HEK293 (cell line): ENCODE data around the gene SHC4.

ENCODE experiments used
- BCL11B ChIP-seq: fragments of 450-650 bp; formaldehyde crosslinking; IDR thresholded peaks from 2 replicates; pipeline ENCODE4 v1.5.1; 2016; ENCODE audit warnings: low read depth, missing biosample characterization, missing genetic modification characterization
- MEIS1 ChIP-seq: sonication (generic); formaldehyde crosslinking; IDR thresholded peaks from 2 replicates; pipeline ENCODE4 v1.8.1; 2022; ENCODE audit warnings: missing genetic modification reagents, mild to moderate bottlenecking, borderline replicate concordance
- OSR2 ChIP-seq: fragments of 450-650 bp; formaldehyde crosslinking; IDR thresholded peaks from 2 replicates; pipeline ENCODE4 v1.5.1; 2016; ENCODE audit warnings: missing biosample characterization, missing genetic modification characterization
- SCRT1 ChIP-seq: fragments of 450-650 bp; formaldehyde crosslinking; IDR thresholded peaks from 2 replicates; pipeline ENCODE4 v1.5.1; 2016; ENCODE audit warnings: missing biosample characterization, missing genetic modification characterization, borderline replicate concordance
- YY2 ChIP-seq: fragments of 450-650 bp; formaldehyde crosslinking; IDR thresholded peaks from 2 replicates; pipeline ENCODE4 v1.5.1; 2016; ENCODE audit warnings: missing biosample characterization, missing genetic modification characterization
- ZBTB20 ChIP-seq: fragments of 450-650 bp; formaldehyde crosslinking; IDR thresholded peaks from 2 replicates; pipeline ENCODE4 v1.5.1; 2016; ENCODE audit warnings: missing biosample characterization, missing genetic modification characterization
- ZFHX2 ChIP-seq: fragments of 450-650 bp; formaldehyde crosslinking; conservative IDR thresholded peaks from 2 replicates; pipeline ENCODE4 v1.5.1; 2016; ENCODE audit warnings: missing biosample characterization, missing genetic modification characterization
- ZFP41 ChIP-seq: fragments of 450-650 bp; formaldehyde crosslinking; IDR thresholded peaks from 2 replicates; pipeline ENCODE4 v1.5.1; 2016; ENCODE audit warnings: missing biosample characterization, missing genetic modification characterization, borderline replicate concordance
- ZFP69B ChIP-seq: fragments of 450-650 bp; formaldehyde crosslinking; IDR thresholded peaks from 2 replicates; pipeline ENCODE4 v1.5.1; 2016; ENCODE audit warnings: missing biosample characterization, missing genetic modification characterization
- ZNF138 ChIP-seq: fragments of 450-650 bp; formaldehyde crosslinking; IDR thresholded peaks from 2 replicates; pipeline ENCODE4 v1.5.1; 2016; ENCODE audit warnings: missing biosample characterization, missing genetic modification characterization, borderline replicate concordance
- ZNF155 ChIP-seq: fragments of 450-650 bp; formaldehyde crosslinking; IDR thresholded peaks from 2 replicates; pipeline ENCODE4 v1.5.1; 2016; ENCODE audit warnings: missing biosample characterization, missing genetic modification characterization
- ZNF175 ChIP-seq: fragments of 450-650 bp; formaldehyde crosslinking; IDR thresholded peaks from 2 replicates; pipeline ENCODE4 v1.5.1; 2016; ENCODE audit warnings: missing biosample characterization, missing genetic modification characterization
- ZNF202 ChIP-seq: fragments of 450-650 bp; formaldehyde crosslinking; IDR thresholded peaks from 2 replicates; pipeline ENCODE4 v1.5.1; 2016; ENCODE audit warnings: missing biosample characterization, missing genetic modification characterization, borderline replicate concordance
- ZNF211 ChIP-seq: fragments of 450-650 bp; formaldehyde crosslinking; IDR thresholded peaks from 2 replicates; pipeline ENCODE4 v1.5.1; 2016; ENCODE audit warnings: low read depth, missing biosample characterization, missing genetic modification characterization
- ZNF248 ChIP-seq: fragments of 450-650 bp; formaldehyde crosslinking; IDR thresholded peaks from 2 replicates; pipeline ENCODE4 v1.5.1; 2017; ENCODE audit warnings: missing biosample characterization, missing genetic modification characterization
- ZNF266 ChIP-seq: fragments of 450-650 bp; formaldehyde crosslinking; IDR thresholded peaks from 2 replicates; pipeline ENCODE4 v1.5.1; 2016; ENCODE audit warnings: missing biosample characterization, missing genetic modification characterization, low read depth
- ZNF292 ChIP-seq: fragments of 450-650 bp; formaldehyde crosslinking; IDR thresholded peaks from 2 replicates; pipeline ENCODE4 v1.5.1; 2016; ENCODE audit warnings: low read depth, missing biosample characterization, missing genetic modification characterization, borderline replicate concordance
- ZNF324 ChIP-seq: fragments of 450-650 bp; formaldehyde crosslinking; IDR thresholded peaks from 2 replicates; pipeline ENCODE4 v1.5.1; 2016; ENCODE audit warnings: missing biosample characterization, missing genetic modification characterization
- ZNF341 ChIP-seq: fragments of 450-650 bp; formaldehyde crosslinking; IDR thresholded peaks from 2 replicates; pipeline ENCODE4; 2016; ENCODE audit warnings: low read depth, missing biosample characterization, missing genetic modification characterization
- ZNF416 ChIP-seq: fragments of 450-650 bp; formaldehyde crosslinking; IDR thresholded peaks from 2 replicates; pipeline ENCODE4 v1.5.1; 2016; ENCODE audit warnings: missing biosample characterization, missing genetic modification characterization
- ZNF521 ChIP-seq: fragments of 450-650 bp; formaldehyde crosslinking; IDR thresholded peaks from 2 replicates; pipeline ENCODE4 v1.5.1; 2017; ENCODE audit warnings: missing biosample characterization, mild to moderate bottlenecking, missing genetic modification characterization
- ZNF561 ChIP-seq: fragments of 450-650 bp; IDR thresholded peaks from 2 replicates; pipeline ENCODE4 v1.5.1; 2018; ENCODE audit warnings: missing biosample characterization, missing genetic modification characterization, borderline replicate concordance
- ZNF654 ChIP-seq: fragments of 450-650 bp; formaldehyde crosslinking; IDR thresholded peaks from 2 replicates; pipeline ENCODE4 v1.5.1; 2016; ENCODE audit warnings: low read depth, missing biosample characterization, missing genetic modification characterization
- ZNF664 ChIP-seq: fragments of 450-650 bp; formaldehyde crosslinking; IDR thresholded peaks from 2 replicates; pipeline ENCODE4 v1.5.1; 2016; ENCODE audit warnings: missing biosample characterization, missing genetic modification characterization
- ZNF670 ChIP-seq: fragments of 450-650 bp; formaldehyde crosslinking; IDR thresholded peaks from 2 replicates; pipeline ENCODE4 v1.5.1; 2016; ENCODE audit warnings: missing biosample characterization, missing genetic modification characterization, low read depth
- ZNF747 ChIP-seq: fragments of 450-650 bp; formaldehyde crosslinking; IDR thresholded peaks from 2 replicates; pipeline ENCODE4 v1.5.1; 2016; ENCODE audit warnings: missing biosample characterization, missing genetic modification characterization
- ZNF776 ChIP-seq: fragments of 450-650 bp; formaldehyde crosslinking; IDR thresholded peaks from 2 replicates; pipeline ENCODE4 v1.5.0; 2017; ENCODE audit warnings: missing biosample characterization, missing genetic modification characterization, borderline replicate concordance
- TF ChIP-seq, protein P1 (sequence below): fragments of 450-650 bp; formaldehyde crosslinking; IDR thresholded peaks from 2 replicates; pipeline ENCODE4 v1.5.1; 2016; ENCODE audit warnings: missing biosample characterization, missing genetic modification characterization
- TF ChIP-seq, protein P2 (sequence below): fragments of 450-650 bp; formaldehyde crosslinking; IDR thresholded peaks from 2 replicates; pipeline ENCODE4 v1.5.1; 2016; ENCODE audit warnings: missing biosample characterization, missing genetic modification characterization
- TF ChIP-seq, protein P3 (sequence below): fragments of 450-650 bp; formaldehyde crosslinking; IDR thresholded peaks from 2 replicates; pipeline ENCODE4 v1.5.1; 2017; ENCODE audit warnings: missing biosample characterization, mild to moderate bottlenecking, missing genetic modification characterization, moderate library complexity

Gene SHC4

DNA sequence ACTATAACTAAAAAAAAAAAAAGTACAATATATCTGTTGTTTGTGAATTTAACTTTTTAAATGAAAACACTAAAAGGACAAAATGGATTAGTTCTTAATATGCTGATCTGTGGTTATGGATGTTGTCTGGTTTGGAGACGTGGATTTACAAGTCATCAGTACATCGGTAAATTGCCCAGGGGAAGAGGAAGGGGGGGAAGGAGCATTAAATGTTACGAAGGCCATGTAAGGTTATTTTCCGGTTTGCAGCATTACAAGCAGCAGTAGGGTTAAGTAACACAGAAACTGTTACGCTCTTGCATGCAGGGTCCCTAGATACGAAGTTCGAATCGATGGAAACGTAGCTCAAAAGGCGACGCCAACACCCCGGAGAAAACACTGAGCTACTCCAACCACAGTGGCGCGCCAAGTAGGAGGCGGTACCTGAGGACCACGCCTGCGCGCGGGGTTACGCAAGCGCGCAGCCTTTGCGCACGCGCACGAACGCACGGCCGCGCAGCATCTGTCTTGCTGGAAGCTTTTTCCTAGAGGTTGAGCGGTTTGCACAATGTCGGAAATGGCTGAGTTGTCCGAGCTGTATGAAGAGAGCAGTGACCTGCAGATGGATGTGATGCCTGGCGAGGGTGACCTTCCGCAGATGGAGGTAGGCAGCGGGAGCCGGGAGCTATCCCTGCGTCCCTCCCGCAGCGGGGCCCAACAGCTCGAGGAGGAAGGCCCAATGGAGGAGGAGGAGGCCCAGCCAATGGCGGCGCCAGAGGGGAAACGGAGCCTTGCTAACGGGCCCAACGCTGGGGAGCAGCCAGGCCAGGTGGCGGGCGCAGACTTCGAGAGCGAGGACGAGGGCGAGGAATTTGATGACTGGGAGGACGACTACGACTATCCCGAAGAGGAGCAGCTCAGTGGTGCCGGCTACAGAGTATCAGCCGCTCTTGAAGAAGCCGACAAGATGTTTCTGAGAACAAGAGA is 85.8 kb downstream of the SHC4 start, which contains the start of gene EID1 (continued):
- TF ChIP-seq ZNF211 (tag by site-specific recombination) (no peak), ZBTB20 (tag by site-specific recombination) (no peak), ZNF341 (tag by site-specific recombination) (peak; percentile 52; the same call in 1 of the 2 replicates), ZNF266 (no peak), ZFP41 (no peak), ZNF776 (no peak), BCL11B (no peak), SCRT1 (tag by site-specific recombination) (no peak), ZNF138 (tag by site-specific recombination) (no peak), ZNF155 (tag by site-specific recombination) (no peak), ZNF292 (tag by site-specific recombination) (no peak), MEIS1 (CRISPR knock-in tag) (no peak), ZNF521 (tag by site-specific recombination) (no peak), ZFHX2 (tag by site-specific recombination) (no peak), YY2 (tag by site-specific recombination) (peak; percentile 86), ZNF416 (tag by site-specific recombination) (no peak), ZNF664 (no peak), ZNF561 (tag by site-specific recombination) (no peak), OSR2 (tag by site-specific recombination) (peak; percentile 20; the same call in 1 of the 2 replicates), ZNF248 (tag by site-specific recombination) (no peak), ZNF202 (tag by site-specific recombination) (no peak), ZNF324 (tag by site-specific recombination) (no peak), ZFP69B (tag by site-specific recombination) (peak; percentile 37; the same call in 1 of the 2 replicates), ZNF654 (no peak), ZNF175 (tag by site-specific recombination) (no peak), ZNF670 (tag by site-specific recombination) (no peak), ZNF747 (tag by site-specific recombination) (no peak)
- TF ChIP-seq, protein P1, sequence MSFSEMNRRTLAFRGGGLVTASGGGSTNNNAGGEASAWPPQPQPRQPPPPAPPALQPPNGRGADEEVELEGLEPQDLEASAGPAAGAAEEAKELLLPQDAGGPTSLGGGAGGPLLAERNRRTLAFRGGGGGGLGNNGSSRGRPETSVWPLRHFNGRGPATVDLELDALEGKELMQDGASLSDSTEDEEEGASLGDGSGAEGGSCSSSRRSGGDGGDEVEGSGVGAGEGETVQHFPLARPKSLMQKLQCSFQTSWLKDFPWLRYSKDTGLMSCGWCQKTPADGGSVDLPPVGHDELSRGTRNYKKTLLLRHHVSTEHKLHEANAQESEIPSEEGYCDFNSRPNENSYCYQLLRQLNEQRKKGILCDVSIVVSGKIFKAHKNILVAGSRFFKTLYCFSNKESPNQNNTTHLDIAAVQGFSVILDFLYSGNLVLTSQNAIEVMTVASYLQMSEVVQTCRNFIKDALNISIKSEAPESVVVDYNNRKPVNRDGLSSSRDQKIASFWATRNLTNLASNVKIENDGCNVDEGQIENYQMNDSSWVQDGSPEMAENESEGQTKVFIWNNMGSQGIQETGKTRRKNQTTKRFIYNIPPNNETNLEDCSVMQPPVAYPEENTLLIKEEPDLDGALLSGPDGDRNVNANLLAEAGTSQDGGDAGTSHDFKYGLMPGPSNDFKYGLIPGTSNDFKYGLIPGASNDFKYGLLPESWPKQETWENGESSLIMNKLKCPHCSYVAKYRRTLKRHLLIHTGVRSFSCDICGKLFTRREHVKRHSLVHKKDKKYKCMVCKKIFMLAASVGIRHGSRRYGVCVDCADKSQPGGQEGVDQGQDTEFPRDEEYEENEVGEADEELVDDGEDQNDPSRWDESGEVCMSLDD (tag by site-specific recombination): no peak
- TF ChIP-seq, protein P2, sequence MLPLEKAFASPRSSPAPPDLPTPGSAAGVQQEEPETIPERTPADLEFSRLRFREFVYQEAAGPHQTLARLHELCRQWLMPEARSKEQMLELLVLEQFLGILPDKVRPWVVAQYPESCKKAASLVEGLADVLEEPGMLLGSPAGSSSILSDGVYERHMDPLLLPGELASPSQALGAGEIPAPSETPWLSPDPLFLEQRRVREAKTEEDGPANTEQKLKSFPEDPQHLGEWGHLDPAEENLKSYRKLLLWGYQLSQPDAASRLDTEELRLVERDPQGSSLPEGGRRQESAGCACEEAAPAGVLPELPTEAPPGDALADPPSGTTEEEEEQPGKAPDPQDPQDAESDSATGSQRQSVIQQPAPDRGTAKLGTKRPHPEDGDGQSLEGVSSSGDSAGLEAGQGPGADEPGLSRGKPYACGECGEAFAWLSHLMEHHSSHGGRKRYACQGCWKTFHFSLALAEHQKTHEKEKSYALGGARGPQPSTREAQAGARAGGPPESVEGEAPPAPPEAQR (tag by site-specific recombination): no peak
- TF ChIP-seq, protein P3, sequence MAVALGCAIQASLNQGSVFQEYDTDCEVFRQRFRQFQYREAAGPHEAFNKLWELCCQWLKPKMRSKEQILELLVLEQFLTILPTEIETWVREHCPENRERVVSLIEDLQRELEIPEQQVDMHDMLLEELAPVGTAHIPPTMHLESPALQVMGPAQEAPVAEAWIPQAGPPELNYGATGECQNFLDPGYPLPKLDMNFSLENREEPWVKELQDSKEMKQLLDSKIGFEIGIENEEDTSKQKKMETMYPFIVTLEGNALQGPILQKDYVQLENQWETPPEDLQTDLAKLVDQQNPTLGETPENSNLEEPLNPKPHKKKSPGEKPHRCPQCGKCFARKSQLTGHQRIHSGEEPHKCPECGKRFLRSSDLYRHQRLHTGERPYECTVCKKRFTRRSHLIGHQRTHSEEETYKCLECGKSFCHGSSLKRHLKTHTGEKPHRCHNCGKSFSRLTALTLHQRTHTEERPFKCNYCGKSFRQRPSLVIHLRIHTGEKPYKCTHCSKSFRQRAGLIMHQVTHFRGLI (tag by site-specific recombination): no peak
